HCT116 (cell line): ENCODE results near the gene PHF21A. TPM values are rescaled to one million over a fixed set of nuclear protein-coding genes. Genes with fewer than 3 reads are reported as not detected.

ENCODE experiments used
- ATAC-seq: fragments of 200-7000 bp; cut with Tn5 transposase; 2 replicates; pipeline ENCODE4 v1.9.1; 2020; ENCODE audit warnings: mild to moderate bottlenecking, moderate library complexity
- BruUV-seq: library from RNA; stranded (reverse); fragments of 400-500 nt; replicated peaks from 2 replicates; lab custom pipeline; 2021; lab: Mats Ljungman, UMichigan
- CTCF ChIA-PET: fragments of 300-600 bp; sonication (Branson Sonifier 250); formaldehyde crosslinking; loops from one replicate; lab custom pipeline; 2021; ENCODE audit warnings: antibody characterized with exemption; lab: Charles Lee
- POLR2A ChIA-PET: fragments of 300-600, 350-600 bp; sonication (Branson Sonifier 250); formaldehyde crosslinking; loops from one replicate; lab custom pipeline; 2021; ENCODE audit warnings: antibody characterized with exemption; lab: Charles Lee
- RAD21 ChIA-PET, 2 experiments: fragments of 300-600 bp; sonication (Branson Sonifier 250); formaldehyde crosslinking; loops; one replicate each; lab custom pipeline; 2023; ENCODE audit warnings: low total read pairs in 2 of 2; ENCODE audit not compliant: uncharacterized antibody in 2 of 2, unreplicated experiment in 2 of 2, low non-redundant PET in 1 of 2; lab: Charles Lee
- DNase-seq: peaks from one replicate; pipeline ENCODE4 v3.0.0-alpha.2; 2010; ENCODE audit warnings: low read depth, low spot score
- H2AFZ ChIP-seq: fragments of 200-600 bp; shearing (Covaris generic), sonication (generic); 2 replicates; pipeline ENCODE4 v1.6.1; 2017; ENCODE audit warnings: low read depth, mixed run types, mixed read lengths, antibody characterized with exemption, low read length; ENCODE audit not compliant: poor library complexity, severe bottlenecking
- H3K27ac ChIP-seq: 2 replicates; pipeline ENCODE4 v1.5.1; 2012; ENCODE audit warnings: low read depth, low read length
- H3K27me3 ChIP-seq: fragments of 200-600 bp; sonication (generic); 2 replicates; pipeline ENCODE4 v1.6.1; 2016; ENCODE audit warnings: mixed run types, low read length, mixed read lengths; ENCODE audit not compliant: insufficient read depth
- H3K36me3 ChIP-seq, 2 experiments: fragments of 200-500 bp in 1 of 2; fragments of 200-600 bp in 1 of 2; sonication (Bioruptor generic) in 1 of 2; sonication (generic) in 1 of 2; 2 replicates each; pipeline versions ENCODE4 v1.5.1 to v1.6.1; 2014 to 2016; ENCODE audit warnings: low read length in 2 of 2, inconsistent platforms in 1 of 2, mixed read lengths in 1 of 2, mixed run types in 1 of 2; ENCODE audit not compliant: insufficient read depth in 2 of 2, control insufficient read depth in 1 of 2
- H3K4me1 ChIP-seq, 2 experiments: fragments of 200-600 bp in 1 of 2; sonication (generic) in 1 of 2; 2 replicates each; pipeline versions ENCODE4 v1.5.1 to v1.6.1; 2012 to 2017; ENCODE audit warnings: low read length in 2 of 2, inconsistent platforms in 1 of 2, mild to moderate bottlenecking in 1 of 2, mixed read lengths in 1 of 2, mixed run types in 1 of 2, moderate library complexity in 1 of 2; ENCODE audit not compliant: insufficient read depth in 2 of 2, control insufficient read depth in 1 of 2
- H3K4me2 ChIP-seq: fragments of 200-600 bp; sonication (generic); 2 replicates; pipeline ENCODE4 v1.6.1; 2017; ENCODE audit warnings: mixed run types, low read length, mixed read lengths
- H3K4me3 ChIP-seq, 2 experiments: fragments of 200-600 bp in 1 of 2; sonication (generic) in 1 of 2; replicated peaks in 1 of 2; 2 replicates each; pipeline ENCODE4 v1.5.1; 2011 to 2016; ENCODE audit warnings: low read length in 2 of 2, control low read depth in 1 of 2, low read depth in 1 of 2, mild to moderate bottlenecking in 1 of 2, mixed read lengths in 1 of 2, mixed run types in 1 of 2
- H3K79me2 ChIP-seq: fragments of 200-600 bp; sonication (generic); 2 replicates; pipeline ENCODE4 v1.6.1; 2017; ENCODE audit warnings: mild to moderate bottlenecking, mixed run types, low read length, moderate library complexity, mixed read lengths; ENCODE audit not compliant: insufficient read depth
- H3K9ac ChIP-seq: fragments of 200-600 bp; sonication (generic); 2 replicates; pipeline ENCODE4 v1.6.1; 2016; ENCODE audit warnings: low read length, mixed read lengths
- H3K9me2 ChIP-seq: fragments of 200-600 bp; sonication (generic), shearing (Covaris generic); 2 replicates; pipeline ENCODE4 v1.6.1; 2017; ENCODE audit warnings: mixed run types, mild to moderate bottlenecking, moderate library complexity; ENCODE audit not compliant: insufficient read depth
- H3K9me3 ChIP-seq, 2 experiments: fragments of 200-500 bp in 1 of 2; fragments of 200-600 bp in 1 of 2; sonication (Bioruptor generic) in 1 of 2; sonication (generic) in 1 of 2; 2 replicates each; pipeline ENCODE4 v1.6.1; 2014 to 2017; ENCODE audit warnings: low read length in 2 of 2, mixed read lengths in 2 of 2, inconsistent platforms in 1 of 2, low read depth in 1 of 2, mild to moderate bottlenecking in 1 of 2, mixed run types in 1 of 2, moderate library complexity in 1 of 2; ENCODE audit not compliant: control insufficient read depth in 1 of 2, insufficient read depth in 1 of 2
- H4K20me1 ChIP-seq: fragments of 200-600 bp; sonication (generic), shearing (Covaris generic); 2 replicates; pipeline ENCODE4 v1.6.1; 2017; ENCODE audit warnings: mixed run types, mild to moderate bottlenecking, moderate library complexity; ENCODE audit not compliant: insufficient read depth
- ATF3 ChIP-seq: IDR thresholded peaks from 2 replicates; pipeline ENCODE4 v1.6.1; 2012
- EZH2phosphoT487 ChIP-seq: fragments of 200-600 bp; IDR thresholded peaks from 2 replicates; pipeline ENCODE4 v1.6.1; 2018; ENCODE audit warnings: antibody characterized with exemption, borderline replicate concordance
- POLR2A ChIP-seq: IDR thresholded peaks from 2 replicates; pipeline ENCODE4 v1.7.0; 2011; ENCODE audit warnings: borderline replicate concordance; ENCODE audit not compliant: insufficient read depth, insufficient read length; ENCODE audit errors: extremely low read depth
- SP1 ChIP-seq: IDR thresholded peaks from 2 replicates; pipeline ENCODE4 v1.6.1; 2012; ENCODE audit warnings: low read depth
- SRF ChIP-seq: IDR thresholded peaks from 2 replicates; pipeline ENCODE4 v1.6.1; 2012; ENCODE audit warnings: low read depth
- YY1 ChIP-seq: IDR thresholded peaks from 2 replicates; pipeline ENCODE4 v1.6.1; 2011; ENCODE audit warnings: low read length, low read depth, moderate library complexity, mild to moderate bottlenecking; ENCODE audit not compliant: insufficient replicate concordance; ENCODE audit errors: extremely low read depth
- ZBTB33 ChIP-seq: IDR thresholded peaks from 2 replicates; pipeline ENCODE4 v1.6.1; 2011; ENCODE audit warnings: mild to moderate bottlenecking, low read length, moderate library complexity; ENCODE audit not compliant: insufficient replicate concordance; ENCODE audit errors: extremely low read depth
- intact Hi-C: fragments of 100-400 bp; cut with micrococcal nuclease; formaldehyde crosslinking; loops from 2 replicates; pipeline ENCODE4 v1.10.0; 2022
- total RNA-seq: library from RNA; stranded (reverse); gene quantifications from one replicate; pipeline ENCODE4 v1.2.1, GENCODE V29; 2021; ENCODE audit not compliant: unreplicated experiment

PHF21A gene
- total RNA-seq, 1 experiment from 2014 or later: 27.0 TPM

- intact Hi-C loops: no loop called here
Measured at GRCh38 chr11:45974806-45975205, 146.4 kb downstream of the PHF21A start.

More at GRCh38 chr11:45974806-45975205, 146.4 kb downstream of the PHF21A start:
- TF ChIP-seq ATF3: no peak
- no peak for TF ChIP-seq SRF
- no peak for TF ChIP-seq SP1
- TF ChIP-seq EZH2phosphoT487: no peak
- no peak for TF ChIP-seq YY1
- TF ChIP-seq POLR2A: no peak
- no peak for TF ChIP-seq ZBTB33
- TF ChIP-seq, all 23 proteins: peak for 0
- no peak overlapping the region for H2AFZ ChIP-seq
- no peaks in the 10 kb centered on the region for H3K27me3 ChIP-seq
- no peaks in the 10 kb centered on the region for H3K9me3 ChIP-seq
- RAD21 ChIA-PET: no interaction called here
- CTCF ChIA-PET: interaction anchor here (2.3 kb wide), 1 partner anchor 10 kb away, joined by 11 read pairs; no protein-coding TSS in a partner anchor
- no peak overlapping the region for H3K4me3 ChIP-seq
- H3K36me3 ChIP-seq: no peaks in the 10 kb centered on the region; a peak in 1 of 4 replicates
- H3K4me1 ChIP-seq: no peaks in the 10 kb centered on the region
- POLR2A ChIA-PET: no interaction called here
- no peak overlapping the region for H3K27ac ChIP-seq
- H3K9me2 ChIP-seq: no peaks in the 10 kb centered on the region
- DNase-seq (no peak), ATAC-seq (no peak)
- no peaks in the 10 kb centered on the region for H3K79me2 ChIP-seq
- BruUV-seq: no TSS peak
- H3K4me2 ChIP-seq: no peak overlapping the region
- H4K20me1 ChIP-seq: no peaks in the 10 kb centered on the region
- H3K9ac ChIP-seq: no peak overlapping the region
